Suprapubic skin (tissue), 4 donors: ENCODE results near the gene FKBP14. TPM values are rescaled to one million over a fixed set of nuclear protein-coding genes. Genes with fewer than 3 reads are reported as not detected.

Source experiments
- DNase-seq, 2 donors: peaks; one replicate each; pipeline ENCODE4 v3.0.0-alpha.2; 2019; ENCODE audit warnings: low spot score in 2 of 2
- H3K27ac ChIP-seq: fragments of 200-600 bp; sonication (generic); one replicate; pipeline ENCODE4 v1.5.1; 2019
- H3K27me3 ChIP-seq: fragments of 200-600 bp; sonication (generic); one replicate; pipeline ENCODE4 v1.5.1; 2019
- H3K36me3 ChIP-seq: fragments of 200-600 bp; sonication (generic); one replicate; pipeline ENCODE4 v1.5.1; 2019
- H3K4me1 ChIP-seq: fragments of 200-600 bp; sonication (generic); one replicate; pipeline ENCODE4 v1.5.1; 2019
- H3K4me3 ChIP-seq: fragments of 200-600 bp; sonication (generic); one replicate; pipeline ENCODE4 v1.5.1; 2019; ENCODE audit warnings: mild to moderate bottlenecking
- H3K9me3 ChIP-seq: fragments of 200-600 bp; sonication (generic); one replicate; pipeline ENCODE4 v1.5.1; 2019
- EP300 ChIP-seq: sonication (generic); formaldehyde crosslinking; IDR thresholded peaks from one replicate; pipeline ENCODE4 v1.6.1; 2017; ENCODE audit warnings: antibody characterized with exemption
- POLR2A ChIP-seq, 2 donors: fragments of 450-650 bp; IDR thresholded peaks; one replicate each; pipeline ENCODE4 v1.6.1; 2017; ENCODE audit warnings: antibody characterized with exemption in 2 of 2, mild to moderate bottlenecking in 2 of 2, moderate library complexity in 2 of 2
- POLR2AphosphoS5 ChIP-seq, 3 donors: sonication (generic); formaldehyde crosslinking; IDR thresholded peaks; one replicate each; pipeline ENCODE4 v1.6.1; 2017; ENCODE audit warnings: antibody characterized with exemption in 3 of 3
- WGBS: methylation state at CpG from one replicate; pipeline ENCODE4 v1.1.5; 2018; 5-methylcytosine and 5-hydroxymethylcytosine counted together
- total RNA-seq, 4 donors: library from RNA; depleted of rRNA; stranded (reverse); fragments of >200 nt; gene quantifications; one replicate each; pipeline ENCODE4 v1.1.0, GENCODE V29; 2016
- TF ChIP-seq, protein P1 (sequence below), 2 donors: fragments of 200-600 bp in 1 of 2; fragments of 450-650 bp in 1 of 2; sonication (generic) in 1 of 2; IDR thresholded peaks; one replicate each; pipeline ENCODE4 v1.5.1; 2016 to 2019; ENCODE audit warnings: antibody characterized with exemption in 2 of 2, mild to moderate bottlenecking in 1 of 2, moderate library complexity in 1 of 2

The FKBP14 gene
- total RNA-seq, 4 donors from 2014 or later = 4.7 to 8.0 (median 6.8) TPM

DNA sequence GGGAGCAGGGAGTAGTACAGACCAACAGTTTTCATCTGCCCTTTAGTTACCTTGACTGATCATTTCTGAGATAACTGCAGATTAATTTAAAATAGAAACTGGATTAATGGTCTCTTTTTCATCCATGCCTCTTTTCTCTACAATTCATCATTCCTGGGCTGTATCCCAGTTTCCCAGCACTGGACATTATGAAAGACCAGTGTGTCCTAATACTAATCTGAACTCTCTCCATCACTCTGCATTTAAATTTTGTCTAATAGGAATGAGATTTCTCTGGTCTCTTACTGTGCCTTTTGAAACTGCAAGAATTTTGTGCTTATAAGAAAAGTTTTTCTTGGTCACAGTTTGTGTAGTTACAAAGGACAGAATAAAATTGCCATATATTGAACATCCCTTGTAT, 14.4 kb upstream of the FKBP14 start:
- H3K27ac ChIP-seq = peak overlapping the region; percentile 42
- no peak for DNase-seq
- H3K4me3 ChIP-seq = no peak overlapping the region
- no peaks in the 10 kb centered on the region for H3K9me3 ChIP-seq
- peaks cover 4% of the 10 kb centered on the region for H3K4me1 ChIP-seq
- H3K27me3 ChIP-seq = no peaks in the 10 kb centered on the region
- TF ChIP-seq, protein P1, sequence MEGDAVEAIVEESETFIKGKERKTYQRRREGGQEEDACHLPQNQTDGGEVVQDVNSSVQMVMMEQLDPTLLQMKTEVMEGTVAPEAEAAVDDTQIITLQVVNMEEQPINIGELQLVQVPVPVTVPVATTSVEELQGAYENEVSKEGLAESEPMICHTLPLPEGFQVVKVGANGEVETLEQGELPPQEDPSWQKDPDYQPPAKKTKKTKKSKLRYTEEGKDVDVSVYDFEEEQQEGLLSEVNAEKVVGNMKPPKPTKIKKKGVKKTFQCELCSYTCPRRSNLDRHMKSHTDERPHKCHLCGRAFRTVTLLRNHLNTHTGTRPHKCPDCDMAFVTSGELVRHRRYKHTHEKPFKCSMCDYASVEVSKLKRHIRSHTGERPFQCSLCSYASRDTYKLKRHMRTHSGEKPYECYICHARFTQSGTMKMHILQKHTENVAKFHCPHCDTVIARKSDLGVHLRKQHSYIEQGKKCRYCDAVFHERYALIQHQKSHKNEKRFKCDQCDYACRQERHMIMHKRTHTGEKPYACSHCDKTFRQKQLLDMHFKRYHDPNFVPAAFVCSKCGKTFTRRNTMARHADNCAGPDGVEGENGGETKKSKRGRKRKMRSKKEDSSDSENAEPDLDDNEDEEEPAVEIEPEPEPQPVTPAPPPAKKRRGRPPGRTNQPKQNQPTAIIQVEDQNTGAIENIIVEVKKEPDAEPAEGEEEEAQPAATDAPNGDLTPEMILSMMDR (IDR thresholded peaks at IDR 0.05) = no peak
- TF ChIP-seq EP300 = no peak
- TF ChIP-seq POLR2A (IDR thresholded peaks at IDR 0.05) = no peak
- TF ChIP-seq POLR2AphosphoS5 (IDR thresholded peaks at IDR 0.05) = no peak
- peaks cover 1% of the 10 kb centered on the region for H3K36me3 ChIP-seq

DNA sequence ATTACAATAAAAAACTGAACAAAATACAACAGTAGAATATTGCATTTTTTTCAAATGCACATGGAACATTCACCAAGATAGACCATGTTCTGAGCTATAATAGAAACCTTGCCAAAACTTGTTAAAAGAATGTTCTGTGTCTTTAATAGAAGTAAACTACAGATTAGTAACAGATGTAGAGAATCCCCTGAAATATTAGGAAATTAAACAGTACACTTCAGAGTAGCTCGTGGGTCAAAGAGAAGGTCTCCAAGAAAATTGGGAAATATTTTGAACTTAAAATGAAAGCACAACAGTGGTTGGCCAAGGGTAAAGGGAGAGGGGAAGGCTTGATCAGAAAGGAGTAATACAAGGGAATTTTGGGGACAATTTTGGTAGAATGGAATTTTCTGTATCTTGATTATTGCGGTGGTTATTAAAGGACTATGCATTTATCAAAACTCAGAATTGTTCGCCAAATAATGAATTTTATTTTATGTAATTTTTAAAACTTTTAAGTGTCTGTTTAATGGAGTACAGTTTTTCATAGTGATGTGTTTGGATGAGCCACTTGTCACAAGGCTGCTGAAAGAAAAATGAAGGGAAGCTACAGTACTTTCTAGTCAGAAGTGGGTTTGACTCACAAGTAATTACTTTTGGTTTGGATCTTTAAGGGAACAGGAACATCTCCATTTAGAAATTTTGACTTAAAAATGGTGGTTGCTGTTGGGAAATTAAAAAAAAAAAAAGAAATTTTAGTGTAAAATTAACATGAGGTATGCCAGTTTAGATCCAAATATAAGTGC, 11.9 kb upstream of the FKBP14 start:
- DNase-seq = no peak
- H3K27ac ChIP-seq = peak overlapping the region; percentile 25
- no peaks in the 10 kb centered on the region for H3K27me3 ChIP-seq
- 81% methylated on average over 3 of the region's 3 CpGs for WGBS
- no peaks in the 10 kb centered on the region for H3K9me3 ChIP-seq
- H3K4me3 ChIP-seq = no peak overlapping the region
- peaks cover 4% of the 10 kb centered on the region for H3K4me1 ChIP-seq
- no peaks in the 10 kb centered on the region for H3K36me3 ChIP-seq
- TF ChIP-seq POLR2A (IDR thresholded peaks at IDR 0.05) = no peak
- no peak for TF ChIP-seq EP300
- TF ChIP-seq POLR2AphosphoS5 (IDR thresholded peaks at IDR 0.05) = no peak
- TF ChIP-seq, protein P1 (IDR thresholded peaks at IDR 0.05) = no peak

DNA sequence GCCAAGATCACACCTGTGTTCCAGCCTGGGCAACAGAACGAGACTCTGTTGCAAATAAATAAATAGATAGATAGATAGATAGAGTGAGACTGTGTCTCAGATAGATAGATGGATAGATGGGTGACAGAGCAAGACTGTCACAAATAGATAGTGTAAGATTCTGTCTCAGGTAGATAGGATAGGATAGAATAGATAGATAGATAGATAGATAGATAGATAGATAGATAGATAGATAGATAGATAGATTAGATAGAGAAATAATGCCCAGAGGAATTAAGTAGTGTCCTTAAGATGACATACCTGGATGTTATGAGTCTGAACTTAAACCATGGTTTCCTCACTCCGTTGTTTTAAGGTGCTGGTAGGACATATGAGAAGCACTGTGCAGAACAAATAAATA, 9.7 kb upstream of the FKBP14 start:
- WGBS = 63% methylated on average over 2 of the region's 2 CpGs

DNA sequence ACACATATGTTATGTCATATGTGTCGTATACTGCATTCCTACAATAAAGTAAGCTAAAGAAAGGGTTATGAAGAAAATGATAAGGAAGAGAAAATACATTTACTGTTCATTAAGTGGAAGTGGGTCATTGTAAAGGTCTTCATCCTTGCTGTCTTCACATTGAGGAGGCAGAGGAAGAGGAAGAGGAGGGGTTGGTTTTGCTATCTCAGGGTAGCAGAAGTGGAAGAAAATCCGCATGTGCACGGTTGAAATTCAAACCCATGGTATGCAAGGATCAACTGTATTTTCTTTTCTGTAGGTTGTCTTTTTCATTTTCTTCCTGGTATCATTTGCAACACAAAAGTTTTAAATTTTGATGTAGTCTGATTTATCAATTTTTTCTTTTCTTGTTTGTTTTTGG, 8.0 kb upstream of the FKBP14 start:
- no peak overlapping the region for H3K4me3 ChIP-seq
- H3K36me3 ChIP-seq = no peaks in the 10 kb centered on the region
- H3K27me3 ChIP-seq = no peaks in the 10 kb centered on the region
- H3K27ac ChIP-seq = no peak overlapping the region
- TF ChIP-seq, protein P1 (IDR thresholded peaks at IDR 0.05) = no peak
- no peak for TF ChIP-seq POLR2A (IDR thresholded peaks at IDR 0.05)
- H3K4me1 ChIP-seq = peaks cover 16% of the 10 kb centered on the region
- WGBS = 93% methylated on average over 3 of the region's 3 CpGs
- no peaks in the 10 kb centered on the region for H3K9me3 ChIP-seq
- no peak for DNase-seq

More for the DNA sequence above, 9.7 kb upstream of the FKBP14 start:
- H3K36me3 ChIP-seq = no peaks in the 10 kb centered on the region
- TF ChIP-seq POLR2AphosphoS5 (IDR thresholded peaks at IDR 0.05) (no peak), POLR2A (IDR thresholded peaks at IDR 0.05) (no peak), EP300 (no peak)
- TF ChIP-seq, protein P1 (IDR thresholded peaks at IDR 0.05) = no peak
- no peaks in the 10 kb centered on the region for H3K9me3 ChIP-seq
- H3K4me3 ChIP-seq = no peak overlapping the region
- H3K4me1 ChIP-seq = peaks cover 4% of the 10 kb centered on the region
- no peaks in the 10 kb centered on the region for H3K27me3 ChIP-seq
- H3K27ac ChIP-seq = no peak overlapping the region
- DNase-seq = no peak

DNA sequence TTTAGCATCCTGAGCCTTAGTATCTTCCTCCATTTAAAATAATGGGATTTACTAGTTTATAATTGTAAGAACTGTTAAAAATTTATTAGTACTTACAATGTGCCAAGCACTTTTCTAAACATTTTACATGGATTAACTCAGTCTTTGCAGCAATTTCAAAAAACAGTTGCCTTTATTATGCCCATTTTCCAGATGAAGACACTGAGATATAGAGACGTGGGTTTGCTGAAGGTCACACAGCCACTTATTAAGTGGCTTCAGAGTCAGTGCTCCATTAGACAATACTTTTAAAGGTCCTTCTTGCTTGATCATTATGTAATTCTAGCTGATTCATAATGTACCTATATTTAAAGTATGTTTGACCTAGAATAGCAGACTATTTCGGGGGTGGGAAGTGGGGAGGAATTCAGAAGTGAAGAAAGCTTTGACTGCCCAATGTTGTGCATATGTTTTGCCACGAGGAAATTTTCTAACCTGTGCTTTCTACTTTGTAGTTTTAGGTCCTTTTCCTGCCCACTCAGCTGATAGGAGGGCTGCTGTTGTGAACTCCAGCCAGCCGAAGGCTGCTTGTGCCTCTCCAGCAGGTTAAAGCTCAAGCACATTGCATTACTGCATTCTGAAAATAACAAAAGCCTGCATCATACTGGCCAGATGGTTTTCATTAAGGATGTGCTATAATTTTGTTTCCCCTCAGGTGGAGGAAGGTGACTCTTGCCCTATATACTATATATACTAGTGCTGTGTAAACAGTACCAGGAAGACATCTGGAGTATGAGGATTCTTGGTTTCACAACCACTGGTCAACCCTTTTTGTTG, 6.0 kb upstream of the FKBP14 start:
- H3K4me1 ChIP-seq = peaks cover 19% of the 10 kb centered on the region
- H3K4me3 ChIP-seq = no peak overlapping the region
- H3K27me3 ChIP-seq = no peaks in the 10 kb centered on the region
- DNase-seq = no peak
- 62% methylated on average over 4 of the region's 4 CpGs for WGBS
- H3K9me3 ChIP-seq = no peaks in the 10 kb centered on the region
- H3K27ac ChIP-seq = no peak overlapping the region
- H3K36me3 ChIP-seq = no peaks in the 10 kb centered on the region
- no peak for TF ChIP-seq POLR2AphosphoS5 (IDR thresholded peaks at IDR 0.05)
- TF ChIP-seq EP300 = no peak
- TF ChIP-seq POLR2A (IDR thresholded peaks at IDR 0.05) = no peak
- TF ChIP-seq, protein P1 (IDR thresholded peaks at IDR 0.05) = no peak
